Activated CD4-positive, alpha-beta memory T cell treated with anti-CD3 and anti-CD28 coated beads for 36 hours (primary cell): Measurements from ENCODE around the gene GPR68. TPM values are rescaled to one million over a fixed set of nuclear protein-coding genes. Genes with fewer than 3 reads are reported as not detected.

Experiments
- CTCF ChIA-PET: fragments of 350-600 bp; sonication (Branson Sonifier 250); formaldehyde crosslinking; loops from one replicate; lab custom pipeline; 2021; ENCODE audit warnings: antibody characterized with exemption, inconsistent platforms; lab: Charles Lee
- POLR2A ChIA-PET: fragments of 350-600 bp; sonication (Branson Sonifier 250); formaldehyde crosslinking; loops from one replicate; lab custom pipeline; 2021; ENCODE audit warnings: antibody characterized with exemption; lab: Charles Lee
- DNase-seq: peaks from one replicate; pipeline ENCODE4 v3.0.0-alpha.2; 2020
- H3K27ac Mint-ChIP-seq: one replicate; pipeline ENCODE4 v1.8.0; 2021; ENCODE audit warnings: mixed read lengths
- H3K27me3 Mint-ChIP-seq: one replicate; pipeline ENCODE4 v1.8.0; 2021; ENCODE audit warnings: mixed read lengths
- H3K36me3 Mint-ChIP-seq: one replicate; pipeline ENCODE4 v1.8.0; 2021; ENCODE audit warnings: mixed read lengths
- H3K4me1 Mint-ChIP-seq: one replicate; pipeline ENCODE4 v1.8.0; 2021; ENCODE audit warnings: low read depth, mixed read lengths
- H3K4me3 Mint-ChIP-seq: one replicate; pipeline ENCODE4 v1.8.0; 2021; ENCODE audit warnings: mild to moderate bottlenecking, mixed read lengths
- H3K9me3 Mint-ChIP-seq: one replicate; pipeline ENCODE4 v1.8.0; 2021; ENCODE audit warnings: mixed read lengths
- intact Hi-C: fragments of 100-400 bp; cut with micrococcal nuclease; formaldehyde crosslinking; loops from one replicate; pipeline ENCODE4 v1.15.1; 2023
- total RNA-seq, 2 experiments: library from RNA; stranded (reverse); gene quantifications; one replicate each; pipeline ENCODE4 v1.2.3, GENCODE V29; 2021

The GPR68 gene
- total RNA-seq, 2 experiments from 2014 or later = 6.5 to 6.9 TPM

GRCh38 chr14:91261986-91262549, 17.6 kb upstream of the GPR68 start:
- intact Hi-C loops = loop anchor here (2.0 to 5.0 kb wide), 2 partner anchors 15 to 35 kb away; no protein-coding TSS in a partner anchor
- no peak for DNase-seq
- no peak overlapping the region for H3K27ac Mint-ChIP-seq
- H3K4me3 Mint-ChIP-seq = no peak overlapping the region
- no peaks in the 10 kb centered on the region for H3K9me3 Mint-ChIP-seq
- ChIA-PET CTCF (interaction anchor here (0.7 to 1.8 kb wide), 2 partner anchors 10 to 95 kb away, joined by 3 to 4 read pairs; no protein-coding TSS in a partner anchor), POLR2A (no interaction called here)
- peaks cover 70% of the 10 kb centered on the region for H3K4me1 Mint-ChIP-seq
- H3K36me3 Mint-ChIP-seq = peaks cover 2% of the 10 kb centered on the region
- H3K27me3 Mint-ChIP-seq = no peaks in the 10 kb centered on the region

GRCh38 chr14:91261115-91261514, 16.6 kb upstream of the GPR68 start:
- intact Hi-C loops = loop anchor here (2.0 to 5.0 kb wide), 2 partner anchors 14 to 34 kb away; no protein-coding TSS in a partner anchor
- no peaks in the 10 kb centered on the region for H3K9me3 Mint-ChIP-seq
- no peak overlapping the region for H3K4me3 Mint-ChIP-seq
- H3K36me3 Mint-ChIP-seq = peaks cover 2% of the 10 kb centered on the region
- CTCF ChIA-PET = interaction anchor here (0.9 to 1.8 kb wide), 5 partner anchors 9 to 88 kb away, joined by 3 to 10 read pairs (median 4); no protein-coding TSS in a partner anchor
- H3K4me1 Mint-ChIP-seq = peaks cover 73% of the 10 kb centered on the region
- H3K27ac Mint-ChIP-seq = peak overlapping the region; percentile 53
- peak; percentile 76 for DNase-seq
- POLR2A ChIA-PET = interaction anchor here (1.0 to 1.5 kb wide), 2 partner anchors 16 to 33 kb away, joined by 3 to 7 read pairs; partner anchors contain the start of gene GPR68
- H3K27me3 Mint-ChIP-seq = no peaks in the 10 kb centered on the region

GRCh38 chr14:91258876-91259275, 14.4 kb upstream of the GPR68 start:
- peaks cover 74% of the 10 kb centered on the region for H3K4me1 Mint-ChIP-seq
- no peak for DNase-seq
- H3K27me3 Mint-ChIP-seq = no peaks in the 10 kb centered on the region
- H3K36me3 Mint-ChIP-seq = peaks cover 2% of the 10 kb centered on the region
- CTCF ChIA-PET = interaction anchor here (0.9 to 1.4 kb wide), 3 partner anchors 17 to 83 kb away, joined by 3 to 6 read pairs (median 3); no protein-coding TSS in a partner anchor
- no peak overlapping the region for H3K4me3 Mint-ChIP-seq
- intact Hi-C loops = no loop called here
- POLR2A ChIA-PET = interaction anchor here (0.6 to 4.8 kb wide), 3 partner anchors 15 to 143 kb away, joined by 3 to 68 read pairs (median 3); partner anchors contain the start of gene GPR68
- H3K9me3 Mint-ChIP-seq = no peaks in the 10 kb centered on the region
- H3K27ac Mint-ChIP-seq = peak overlapping the region; percentile 69

GRCh38 chr14:91258011-91258618, 13.6 kb upstream of the GPR68 start:
- Mint-ChIP-seq H3K4me1 (peaks cover 69% of the 10 kb centered on the region), H3K36me3 (peaks cover 2% of the 10 kb centered on the region), H3K4me3 (peak overlapping the region; percentile 9), H3K9me3 (no peaks in the 10 kb centered on the region), H3K27ac (peak overlapping the region; percentile 69), H3K27me3 (no peaks in the 10 kb centered on the region)
- CTCF ChIA-PET = interaction anchor here (0.8 to 2.3 kb wide), 9 partner anchors 10 to 83 kb away, joined by 3 to 9 read pairs (median 4); partner anchors contain the start of gene GPR68
- peak; percentile 53 for DNase-seq
- POLR2A ChIA-PET = interaction anchor here (1.0 to 4.8 kb wide), 5 partner anchors 9 to 142 kb away, joined by 3 to 68 read pairs (median 4); partner anchors contain the start of gene GPR68
- intact Hi-C loops = no loop called here

GRCh38 chr14:91257328-91258010, 13.0 kb upstream of the GPR68 start:
- CTCF ChIA-PET = interaction anchor here (0.8 to 2.3 kb wide), 8 partner anchors 9 to 80 kb away, joined by 3 to 9 read pairs (median 4); partner anchors contain the start of gene GPR68
- intact Hi-C loops = no loop called here
- peaks cover 2% of the 10 kb centered on the region for H3K36me3 Mint-ChIP-seq
- H3K4me1 Mint-ChIP-seq = peaks cover 70% of the 10 kb centered on the region
- no peaks in the 10 kb centered on the region for H3K9me3 Mint-ChIP-seq
- H3K4me3 Mint-ChIP-seq = no peak overlapping the region
- POLR2A ChIA-PET = interaction anchor here (1.0 to 4.8 kb wide), 4 partner anchors 9 to 30 kb away, joined by 3 to 68 read pairs (median 4); partner anchors contain the start of gene GPR68
- no peaks in the 10 kb centered on the region for H3K27me3 Mint-ChIP-seq
- DNase-seq = peak; percentile 43
- peak overlapping the region; percentile 69 for H3K27ac Mint-ChIP-seq

GRCh38 chr14:91256661-91257060, 12.2 kb upstream of the GPR68 start:
- no peak for DNase-seq
- peaks cover 4% of the 10 kb centered on the region for H3K36me3 Mint-ChIP-seq
- POLR2A ChIA-PET = interaction anchor here (4.8 kb wide), 1 partner anchor 13 kb away, joined by 68 read pairs; the partner anchor contains the start of gene GPR68
- no peaks in the 10 kb centered on the region for H3K9me3 Mint-ChIP-seq
- H3K4me3 Mint-ChIP-seq = no peak overlapping the region
- intact Hi-C loops = no loop called here
- CTCF ChIA-PET = interaction anchor here (1.7 to 2.3 kb wide), 3 partner anchors 31 to 81 kb away, joined by 5 to 9 read pairs (median 6); no protein-coding TSS in a partner anchor
- no peak overlapping the region for H3K27ac Mint-ChIP-seq
- no peaks in the 10 kb centered on the region for H3K27me3 Mint-ChIP-seq
- H3K4me1 Mint-ChIP-seq = peaks cover 72% of the 10 kb centered on the region

- H3K27ac Mint-ChIP-seq = peak overlapping the region; percentile 30
- DNase-seq = no peak
- POLR2A ChIA-PET = interaction anchor here (0.9 to 4.8 kb wide), 2 partner anchors 11 to 26 kb away, joined by 3 to 68 read pairs; partner anchors contain the start of gene GPR68
- H3K4me3 Mint-ChIP-seq = no peak overlapping the region
- peaks cover 74% of the 10 kb centered on the region for H3K4me1 Mint-ChIP-seq
- no peaks in the 10 kb centered on the region for H3K27me3 Mint-ChIP-seq
- CTCF ChIA-PET = interaction anchor here (1.7 kb wide), 1 partner anchor 80 kb away, joined by 5 read pairs; no protein-coding TSS in a partner anchor
- intact Hi-C loops = no loop called here
- H3K9me3 Mint-ChIP-seq = no peaks in the 10 kb centered on the region
- peaks cover 7% of the 10 kb centered on the region for H3K36me3 Mint-ChIP-seq
These were observed 10.7 kb upstream of the GPR68 start for GRCh38 chr14:91255026-91255695.

GRCh38 chr14:91254461-91254860, 10.0 kb upstream of the GPR68 start:
- POLR2A ChIA-PET = interaction anchor here (0.6 to 4.8 kb wide), 3 partner anchors 8 to 25 kb away, joined by 3 to 68 read pairs (median 3); partner anchors contain the start of gene GPR68
- H3K9me3 Mint-ChIP-seq = no peaks in the 10 kb centered on the region
- H3K27me3 Mint-ChIP-seq = no peaks in the 10 kb centered on the region
- peak; percentile 52 for DNase-seq
- peaks cover 9% of the 10 kb centered on the region for H3K36me3 Mint-ChIP-seq
- peaks cover 75% of the 10 kb centered on the region for H3K4me1 Mint-ChIP-seq
- H3K4me3 Mint-ChIP-seq = peak overlapping the region; percentile 51
- peak overlapping the region; percentile 71 for H3K27ac Mint-ChIP-seq
- CTCF ChIA-PET = no interaction called here
- intact Hi-C loops = loop anchor here (5.0 kb wide), 1 partner anchor 872 kb away; no protein-coding TSS in a partner anchor

- ChIA-PET POLR2A (interaction anchor here (0.6 to 0.8 kb wide), 2 partner anchors 8 to 25 kb away, joined by 3 read pairs; no protein-coding TSS in a partner anchor), CTCF (interaction anchor here (2.7 kb wide), 1 partner anchor 76 kb away, joined by 17 read pairs; no protein-coding TSS in a partner anchor)
- peaks cover 9% of the 10 kb centered on the region for H3K36me3 Mint-ChIP-seq
- no peak for DNase-seq
- H3K27me3 Mint-ChIP-seq = no peaks in the 10 kb centered on the region
- H3K9me3 Mint-ChIP-seq = no peaks in the 10 kb centered on the region
- intact Hi-C loops = loop anchor here (5.0 kb wide), 1 partner anchor 872 kb away; no protein-coding TSS in a partner anchor
- peak overlapping the region; percentile 51 for H3K4me3 Mint-ChIP-seq
- H3K27ac Mint-ChIP-seq = peak overlapping the region; percentile 71
- H3K4me1 Mint-ChIP-seq = peaks cover 76% of the 10 kb centered on the region
These were observed 9.4 kb upstream of the GPR68 start for GRCh38 chr14:91253795-91254323.
